Stimulated activated CD4-positive, alpha-beta T cell treated with anti-CD3 and anti-CD28 coated beads, Interleukin-1b, Interleukin-23, amount 100 ng/mL, for 1 hour (primary cell): ENCODE results near the gene FTO.

Source experiments
- DNase-seq, 2 donors: peaks; one replicate each; pipeline ENCODE4 v3.0.0-alpha.2; 2020; ENCODE audit warnings: low read depth in 2 of 2

The FTO gene

GRCh38 chr16:53936052-53936451 lies 232.1 kb downstream of the FTO start:
- DNase-seq: no peak

- no peak for DNase-seq
Measured at GRCh38 chr16:53936529-53936928, 232.6 kb downstream of the FTO start.

- no peak for DNase-seq
Measured at GRCh38 chr16:53937161-53937880, 233.4 kb downstream of the FTO start.

- no peak for DNase-seq
Measured at GRCh38 chr16:53944025-53944424, 240.1 kb downstream of the FTO start.

- DNase-seq: no peak
Measured at GRCh38 chr16:53945996-53946395, 242.0 kb downstream of the FTO start.

- no peak for DNase-seq
Measured at GRCh38 chr16:53946746-53947386, 242.9 kb downstream of the FTO start.

GRCh38 chr16:53947642-53948041 lies 243.7 kb downstream of the FTO start:
- DNase-seq: no peak

- DNase-seq: no peak
Measured at GRCh38 chr16:53948326-53948725, 244.4 kb downstream of the FTO start.

GRCh38 chr16:53948734-53949430 lies 244.9 kb downstream of the FTO start:
- DNase-seq: no peak

- DNase-seq: no peak
Measured at GRCh38 chr16:53949715-53950410, 245.9 kb downstream of the FTO start.

- no peak for DNase-seq
Measured at GRCh38 chr16:53950677-53951076, 246.7 kb downstream of the FTO start.

- no peak for DNase-seq
Measured at GRCh38 chr16:53952215-53953208, 248.6 kb downstream of the FTO start.

GRCh38 chr16:53953336-53953735 lies 249.4 kb downstream of the FTO start:
- no peak for DNase-seq

GRCh38 chr16:53955221-53955875 lies 251.4 kb downstream of the FTO start:
- DNase-seq: no peak

- DNase-seq: no peak
Measured at GRCh38 chr16:53958341-53958880, 254.5 kb downstream of the FTO start.

- no peak for DNase-seq
Measured at GRCh38 chr16:53960050-53960812, 256.3 kb downstream of the FTO start.

GRCh38 chr16:53960954-53961616 lies 257.1 kb downstream of the FTO start:
- DNase-seq: no peak

GRCh38 chr16:53962041-53962440 lies 258.1 kb downstream of the FTO start:
- no peak for DNase-seq
